A549 (cell line): ENCODE data around the gene DHRS12. TPM values are rescaled to one million over a fixed set of nuclear protein-coding genes. Genes with fewer than 3 reads are reported as not detected.

Source experiments
- ATAC-seq, 2 experiments: fragments of 200-7000 bp in 1 of 2; fragments of >200 bp in 1 of 2; cut with Nextera tagmentation in 1 of 2; cut with Tn5 transposase in 1 of 2; 3 replicates each; pipeline versions ENCODE4 v1.8.0 to v1.9.1; 2018 to 2020; ENCODE audit warnings: mild to moderate bottlenecking in 1 of 2, moderate library complexity in 1 of 2
- CTCF ChIA-PET: fragments of 300-600 bp; sonication (Branson Sonifier 250); formaldehyde crosslinking; extraction: SDS; loops from one replicate; lab custom pipeline; 2021; ENCODE audit warnings: antibody characterized with exemption, inconsistent platforms; lab: Yijun Ruan, JAX
- POLR2A ChIA-PET: fragments of 350-600 bp; formaldehyde crosslinking; extraction: SDS; loops from one replicate; lab custom pipeline; 2021; ENCODE audit warnings: antibody characterized with exemption, inconsistent platforms; lab: Yijun Ruan, JAX
- DNase-seq, 2 experiments: peaks; one replicate each; pipeline versions ENCODE4 v3.0.0 to v3.0.0-alpha.2; 2011 to 2016; ENCODE audit warnings: low read depth in 1 of 2, low spot score in 1 of 2
- FAIRE-seq: peaks from 2 replicates; lab custom pipeline; 2011; peaks lifted over from hg19 to GRCh38; lab: Jason Lieb, UNC
- H3K27ac ChIP-seq, 2 experiments: fragments of >200 bp; sonication (Bioruptor Twin); formaldehyde crosslinking; 3 replicates each; pipeline ENCODE4 v1.5.1; 2016 to 2017
- H3K4me1 ChIP-seq: fragments of >200 bp; sonication (Bioruptor Twin); formaldehyde crosslinking; 3 replicates; pipeline ENCODE4 v1.6.1; 2016
- H3K4me2 ChIP-seq: fragments of >200 bp; sonication (Bioruptor Twin); formaldehyde crosslinking; 3 replicates; pipeline ENCODE4 v1.6.1; 2016
- H3K4me3 ChIP-seq: fragments of >200 bp; sonication (Bioruptor Twin); formaldehyde crosslinking; 3 replicates; pipeline ENCODE4 v1.5.1; 2016
- H3K9me3 ChIP-seq: fragments of >200 bp; sonication (Bioruptor Twin); formaldehyde crosslinking; 3 replicates; pipeline ENCODE4 v1.6.1; 2016
- ATOH8 ChIP-seq: fragments of 250-450 bp; sonication (Bioruptor Pico); IDR thresholded peaks from 2 replicates; pipeline ENCODE4 v1.5.0; 2020; ENCODE audit warnings: low read depth, mild to moderate bottlenecking, moderate library complexity
- CHD4 ChIP-seq: fragments of 200-600 bp; sonication (generic); IDR thresholded peaks from 2 replicates; pipeline ENCODE4 v1.6.1; 2016; ENCODE audit warnings: antibody characterized with exemption, mild to moderate bottlenecking, borderline replicate concordance
- CTCF ChIP-seq: fragments of >200 bp; sonication (Bioruptor Twin); formaldehyde crosslinking; IDR thresholded peaks from 3 replicates; pipeline ENCODE4 v1.5.1; 2016
- EHMT2 ChIP-seq: fragments of 200-600 bp; sonication (generic); IDR thresholded peaks from 2 replicates; pipeline ENCODE4 v1.6.1; 2016; ENCODE audit warnings: antibody characterized with exemption, low read depth, mild to moderate bottlenecking, moderate library complexity
- ESRRA ChIP-seq: fragments of 150-350 bp; IDR thresholded peaks from 2 replicates; pipeline ENCODE4 v1.6.1; 2014; ENCODE audit warnings: mild to moderate bottlenecking, low read length, borderline replicate concordance
- FOSB ChIP-seq: fragments of 250-450 bp; sonication (Bioruptor Pico); IDR thresholded peaks from 2 replicates; pipeline ENCODE4 v1.5.0; 2020; ENCODE audit warnings: mild to moderate bottlenecking, moderate library complexity
- FOSL2 ChIP-seq, 2 experiments: fragments of 450-650 bp in 1 of 2; fragments of >200 bp in 1 of 2; sonication (Bioruptor Twin) in 1 of 2; formaldehyde crosslinking; IDR thresholded peaks; 2 replicates each; pipeline versions ENCODE4 v1.5.0 to v1.6.1; 2016 to 2020; ENCODE audit warnings: mild to moderate bottlenecking in 1 of 2, moderate library complexity in 1 of 2
- HOXA7 ChIP-seq: fragments of 250-450 bp; sonication (Bioruptor Pico); IDR thresholded peaks from 2 replicates; pipeline ENCODE4 v1.5.0; 2020; ENCODE audit warnings: mild to moderate bottlenecking, moderate library complexity
- HOXB13 ChIP-seq: fragments of 250-450 bp; sonication (Bioruptor Pico); IDR thresholded peaks from 2 replicates; pipeline ENCODE4 v1.5.0; 2020; ENCODE audit warnings: low read depth, mild to moderate bottlenecking, moderate library complexity
- HOXB5 ChIP-seq: fragments of 250-450 bp; sonication (Bioruptor Pico); IDR thresholded peaks from 2 replicates; pipeline ENCODE4 v1.5.0; 2020; ENCODE audit warnings: mild to moderate bottlenecking, moderate library complexity
- MYC ChIP-seq: IDR thresholded peaks from 2 replicates; pipeline ENCODE4 v1.6.1; 2012; ENCODE audit warnings: mild to moderate bottlenecking, inconsistent platforms, low read length, improper control_type of control experiment, borderline replicate concordance
- POLR2AphosphoS2 ChIP-seq: conservative IDR thresholded peaks from 2 replicates; pipeline ENCODE4 v1.6.1; 2012; ENCODE audit warnings: low read length, improper control_type of control experiment, inconsistent platforms
- RFX5 ChIP-seq: fragments of 450-650 bp; IDR thresholded peaks from 2 replicates; pipeline ENCODE4 v1.7.1; 2014; ENCODE audit warnings: antibody characterized with exemption, mild to moderate bottlenecking, moderate library complexity
- RNF2 ChIP-seq: fragments of 200-600 bp; sonication (generic); IDR thresholded peaks from 2 replicates; pipeline ENCODE4 v1.6.1; 2016; ENCODE audit warnings: low read depth, mild to moderate bottlenecking, antibody characterized with exemption, moderate library complexity, borderline replicate concordance
- USF2 ChIP-seq: fragments of 450-650 bp; IDR thresholded peaks from 2 replicates; pipeline ENCODE4 v1.6.1; 2014; ENCODE audit warnings: antibody characterized with exemption
- ZFP36 ChIP-seq: fragments of 450-650 bp; IDR thresholded peaks from 2 replicates; pipeline ENCODE4 v1.6.1; 2014; ENCODE audit warnings: borderline replicate concordance; ENCODE audit not compliant: partially characterized antibody
- ZNF302 ChIP-seq: fragments of 250-450 bp; sonication (Bioruptor Pico); IDR thresholded peaks from 2 replicates; pipeline ENCODE4 v1.9.0; 2021; ENCODE audit warnings: inconsistent platforms, mild to moderate bottlenecking, moderate library complexity
- WGBS: methylation state at CpG from one replicate; pipeline ENCODE4 v1.1.6; 2017; ENCODE audit errors: missing lambda C conversion rate; 5-methylcytosine and 5-hydroxymethylcytosine counted together
- polyA plus RNA-seq, 4 experiments: library from polyadenylated mRNA; depleted of rRNA in 3 of 4; stranded (reverse); fragments of >200 nt; fragmentation: RNase III in 1 of 4; extraction: RNeasy Plus Mini Kit Qiagen cat#74134 plus additional on column Dnase treatment in 1 of 4; gene quantifications; 2 replicates in 3 of 4; 3 replicates in 1 of 4; pipeline ENCODE4 v1.2.3, GENCODE V29; 2011 to 2017
- TF ChIP-seq, protein P1 (sequence below): IDR thresholded peaks from 2 replicates; pipeline ENCODE4 v1.6.1; 2012; ENCODE audit warnings: low read depth, borderline replicate concordance
- TF ChIP-seq, protein P2 (sequence below): IDR thresholded peaks from 2 replicates; pipeline ENCODE4 v1.6.1; 2012

The DHRS12 gene
- polyA plus RNA-seq, 2 of the 4 experiments (the other 2 are of a cell fraction): 4.2 to 7.5 TPM

- TF ChIP-seq FOSB (CRISPR knock-in tag) (no peak), ZNF302 (CRISPR knock-in tag) (no peak), EHMT2 (no peak)
Observed at GRCh38 chr13:51832471-51833152, 28.6 kb upstream of the DHRS12 start (continued).

DNA sequence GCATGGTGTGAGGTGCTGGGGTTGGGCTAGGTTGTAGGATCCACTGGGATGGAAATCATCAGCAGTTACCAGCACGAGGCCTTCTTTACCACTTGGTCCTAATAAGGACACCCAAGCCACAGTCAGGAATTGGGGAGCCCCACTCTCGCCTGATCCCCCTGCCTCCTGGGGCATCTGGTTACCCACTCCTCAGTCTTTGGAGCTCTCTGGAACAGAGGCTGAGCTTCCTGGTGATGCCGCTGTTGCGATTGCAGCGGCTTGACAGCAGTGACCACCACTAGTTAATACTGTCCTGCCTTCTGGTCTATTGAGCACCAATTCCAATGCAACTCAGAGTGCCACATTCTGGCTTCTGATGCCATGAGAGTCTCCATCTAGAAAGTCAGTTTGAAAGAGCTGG is 27.6 kb upstream of the DHRS12 start:
- H3K4me1 ChIP-seq: no peaks in the 10 kb centered on the region
- CTCF ChIA-PET: interaction anchor here (1.2 to 2.9 kb wide), 3 partner anchors 11 to 16 kb away, joined by 3 to 18 read pairs (median 6); partner anchors contain the start of gene TMEM272

DNA sequence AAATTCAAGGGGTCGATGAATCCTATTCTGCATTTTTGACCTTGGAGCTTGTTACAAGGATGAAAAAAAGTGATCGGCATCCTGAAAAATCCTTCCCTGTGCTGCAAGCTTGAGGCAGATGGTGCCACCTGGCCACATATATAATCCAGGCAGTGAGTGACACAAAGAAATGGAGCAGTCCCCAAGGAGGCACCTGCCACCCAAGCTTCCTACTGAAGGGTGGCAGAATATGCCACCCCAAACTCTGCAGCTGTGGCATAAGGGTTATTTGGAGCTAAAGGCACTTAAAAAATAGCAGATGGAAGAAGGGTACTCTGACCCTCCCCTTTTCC is 25.6 kb upstream of the DHRS12 start:
- 69% methylated on average over 2 of the region's 2 CpGs for WGBS
- H3K27ac ChIP-seq: no peak overlapping the region
- H3K4me1 ChIP-seq: no peaks in the 10 kb centered on the region
- FAIRE-seq: no peak
- no peak overlapping the region for H3K4me3 ChIP-seq
- H3K4me2 ChIP-seq: no peak overlapping the region
- TF ChIP-seq FOSB (CRISPR knock-in tag): no peak
- no peak for TF ChIP-seq ATOH8
- no peak for TF ChIP-seq CHD4
- TF ChIP-seq USF2: no peak
- TF ChIP-seq, protein P1, sequence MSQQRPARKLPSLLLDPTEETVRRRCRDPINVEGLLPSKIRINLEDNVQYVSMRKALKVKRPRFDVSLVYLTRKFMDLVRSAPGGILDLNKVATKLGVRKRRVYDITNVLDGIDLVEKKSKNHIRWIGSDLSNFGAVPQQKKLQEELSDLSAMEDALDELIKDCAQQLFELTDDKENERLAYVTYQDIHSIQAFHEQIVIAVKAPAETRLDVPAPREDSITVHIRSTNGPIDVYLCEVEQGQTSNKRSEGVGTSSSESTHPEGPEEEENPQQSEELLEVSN: no peak
- no peak for TF ChIP-seq FOSL2 (IDR thresholded peaks at IDR 0.05)
- TF ChIP-seq FOSL2 (CRISPR knock-in tag; IDR thresholded peaks at IDR 0.05): no peak
- no peak for TF ChIP-seq HOXB13
- TF ChIP-seq HOXA7 (CRISPR knock-in tag): no peak
- no peak for TF ChIP-seq POLR2AphosphoS2
- no peak for TF ChIP-seq RNF2
- TF ChIP-seq ZFP36: no peak
- no peak for TF ChIP-seq EHMT2
- TF ChIP-seq, protein P2, sequence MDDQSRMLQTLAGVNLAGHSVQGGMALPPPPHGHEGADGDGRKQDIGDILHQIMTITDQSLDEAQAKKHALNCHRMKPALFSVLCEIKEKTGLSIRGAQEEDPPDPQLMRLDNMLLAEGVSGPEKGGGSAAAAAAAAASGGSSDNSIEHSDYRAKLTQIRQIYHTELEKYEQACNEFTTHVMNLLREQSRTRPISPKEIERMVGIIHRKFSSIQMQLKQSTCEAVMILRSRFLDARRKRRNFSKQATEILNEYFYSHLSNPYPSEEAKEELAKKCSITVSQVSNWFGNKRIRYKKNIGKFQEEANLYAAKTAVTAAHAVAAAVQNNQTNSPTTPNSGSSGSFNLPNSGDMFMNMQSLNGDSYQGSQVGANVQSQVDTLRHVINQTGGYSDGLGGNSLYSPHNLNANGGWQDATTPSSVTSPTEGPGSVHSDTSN: no peak
- no peak for TF ChIP-seq CTCF
- TF ChIP-seq, all 56 proteins: peak for 0
- no peaks in the 10 kb centered on the region for H3K9me3 ChIP-seq
- ATAC-seq: no peak
- no peak for DNase-seq
- ChIA-PET CTCF (interaction anchor here (0.8 to 1.2 kb wide), 4 partner anchors 8 to 704 kb away, joined by 3 read pairs; no protein-coding TSS in a partner anchor), POLR2A (no interaction called here)

More for the DNA sequence above, 27.6 kb upstream of the DHRS12 start:
- POLR2A ChIA-PET: no interaction called here
- TF ChIP-seq ESRRA (no peak), RFX5 (no peak), HOXB5 (CRISPR knock-in tag) (no peak), MYC (no peak)
- TF ChIP-seq, protein P2: no peak
- Histone ChIP-seq H3K4me2 (no peak overlapping the region), H3K4me3 (no peak overlapping the region), H3K27ac (no peak overlapping the region), H3K9me3 (no peaks in the 10 kb centered on the region)
- DNase-seq (no peak), FAIRE-seq (no peak), ATAC-seq (no peak)
- WGBS: 55% methylated on average over 4 of the region's 5 CpGs
